Mesothelial cell of epicardium (in vitro differentiated cells): Measurements from ENCODE around the gene PHF2. TPM values are rescaled to one million over a fixed set of nuclear protein-coding genes. Genes with fewer than 3 reads are reported as not detected.

Experiments used
- DNase-seq, 2 experiments: peaks; one replicate each; pipeline ENCODE4 v3.0.0; 2021; ENCODE audit warnings: low spot score in 2 of 2; ENCODE audit not compliant: unreplicated experiment in 2 of 2
- H3K27ac Mint-ChIP-seq: 2 replicates; pipeline ENCODE4 v1.8.0; 2021; ENCODE audit warnings: mixed read lengths
- H3K27me3 Mint-ChIP-seq: 2 replicates; pipeline ENCODE4 v1.8.0; 2021; ENCODE audit warnings: low read depth, mixed read lengths
- H3K36me3 Mint-ChIP-seq: 2 replicates; pipeline ENCODE4 v1.8.0; 2021; ENCODE audit warnings: mixed read lengths
- H3K4me1 Mint-ChIP-seq: 2 replicates; pipeline ENCODE4 v1.8.0; 2021; ENCODE audit warnings: mixed read lengths
- H3K4me3 Mint-ChIP-seq: 2 replicates; pipeline ENCODE4 v1.8.0; 2021; ENCODE audit warnings: mild to moderate bottlenecking, moderate library complexity, mixed read lengths
- H3K9me3 Mint-ChIP-seq: 2 replicates; pipeline ENCODE4 v1.8.0; 2021; ENCODE audit warnings: mixed read lengths
- CTCF ChIP-seq: fragments of 200-600 bp; sonication (generic); IDR thresholded peaks from one replicate; pipeline ENCODE4 v1.5.0; 2021; ENCODE audit warnings: antibody characterized with exemption; ENCODE audit not compliant: unreplicated experiment
- total RNA-seq: library from RNA; stranded (reverse); gene quantifications from 3 replicates; pipeline ENCODE4 v1.2.1, GENCODE V29; 2021

The PHF2 gene
- total RNA-seq, 1 donor from 2014 or later: 37.6 TPM

- Mint-ChIP-seq H3K4me3 (no peak overlapping the region), H3K9me3 (no peaks in the 10 kb centered on the region), H3K27ac (no peak overlapping the region), H3K4me1 (no peaks in the 10 kb centered on the region), H3K27me3 (no peaks in the 10 kb centered on the region), H3K36me3 (peaks cover 18% of the 10 kb centered on the region)
- DNase-seq: no peak
- TF ChIP-seq CTCF: no peak
Observed at GRCh38 chr9:93661591-93661990, 85.2 kb downstream of the PHF2 start.

- H3K9me3 Mint-ChIP-seq: no peaks in the 10 kb centered on the region
- TF ChIP-seq CTCF: no peak
- no peaks in the 10 kb centered on the region for H3K4me1 Mint-ChIP-seq
- DNase-seq: no peak
- no peak overlapping the region for H3K4me3 Mint-ChIP-seq
- peaks cover 20% of the 10 kb centered on the region for H3K36me3 Mint-ChIP-seq
- no peak overlapping the region for H3K27ac Mint-ChIP-seq
- no peaks in the 10 kb centered on the region for H3K27me3 Mint-ChIP-seq
Observed at GRCh38 chr9:93662016-93662638, 85.7 kb downstream of the PHF2 start.

- Mint-ChIP-seq H3K4me1 (no peaks in the 10 kb centered on the region), H3K9me3 (no peaks in the 10 kb centered on the region), H3K27ac (no peak overlapping the region), H3K4me3 (no peak overlapping the region), H3K36me3 (peaks cover 16% of the 10 kb centered on the region), H3K27me3 (no peaks in the 10 kb centered on the region)
- no peak for TF ChIP-seq CTCF
- no peak for DNase-seq
Observed at GRCh38 chr9:93662952-93663572, 86.7 kb downstream of the PHF2 start.

- Mint-ChIP-seq H3K4me3 (no peak overlapping the region), H3K27me3 (no peaks in the 10 kb centered on the region), H3K9me3 (no peaks in the 10 kb centered on the region), H3K36me3 (peaks cover 13% of the 10 kb centered on the region), H3K27ac (no peak overlapping the region), H3K4me1 (no peaks in the 10 kb centered on the region)
- TF ChIP-seq CTCF: no peak
- DNase-seq: peak in 1 of 2 experiments; percentile 11
Observed at GRCh38 chr9:93663877-93664548, 87.6 kb downstream of the PHF2 start.

- TF ChIP-seq CTCF: no peak
- no peak for DNase-seq
- no peak overlapping the region for H3K27ac Mint-ChIP-seq
- peaks cover 12% of the 10 kb centered on the region for H3K36me3 Mint-ChIP-seq
- H3K4me3 Mint-ChIP-seq: no peak overlapping the region
- no peaks in the 10 kb centered on the region for H3K4me1 Mint-ChIP-seq
- no peaks in the 10 kb centered on the region for H3K27me3 Mint-ChIP-seq
- no peaks in the 10 kb centered on the region for H3K9me3 Mint-ChIP-seq
Observed at GRCh38 chr9:93664549-93665120, 88.3 kb downstream of the PHF2 start.
